Activated CD4-positive, alpha-beta memory T cell treated with anti-CD3 and anti-CD28 coated beads for 36 hours (primary cell): ENCODE results near the gene NRF1. TPM values are rescaled to one million over a fixed set of nuclear protein-coding genes. Genes with fewer than 3 reads are reported as not detected.
A peak's percentile ranks its signal among the peaks of the same experiment; 100 is the strongest.

Experiments
- CTCF ChIA-PET: fragments of 350-600 bp; sonication (Branson Sonifier 250); formaldehyde crosslinking; loops from one replicate; lab custom pipeline; 2021; ENCODE audit warnings: antibody characterized with exemption, inconsistent platforms; lab: Charles Lee
- POLR2A ChIA-PET: fragments of 350-600 bp; sonication (Branson Sonifier 250); formaldehyde crosslinking; loops from one replicate; lab custom pipeline; 2021; ENCODE audit warnings: antibody characterized with exemption; lab: Charles Lee
- DNase-seq: peaks from one replicate; pipeline ENCODE4 v3.0.0-alpha.2; 2020
- H3K27ac Mint-ChIP-seq: one replicate; pipeline ENCODE4 v1.8.0; 2021; ENCODE audit warnings: mixed read lengths
- H3K27me3 Mint-ChIP-seq: one replicate; pipeline ENCODE4 v1.8.0; 2021; ENCODE audit warnings: mixed read lengths
- H3K36me3 Mint-ChIP-seq: one replicate; pipeline ENCODE4 v1.8.0; 2021; ENCODE audit warnings: mixed read lengths
- H3K4me1 Mint-ChIP-seq: one replicate; pipeline ENCODE4 v1.8.0; 2021; ENCODE audit warnings: low read depth, mixed read lengths
- H3K4me3 Mint-ChIP-seq: one replicate; pipeline ENCODE4 v1.8.0; 2021; ENCODE audit warnings: mild to moderate bottlenecking, mixed read lengths
- H3K9me3 Mint-ChIP-seq: one replicate; pipeline ENCODE4 v1.8.0; 2021; ENCODE audit warnings: mixed read lengths
- intact Hi-C: fragments of 100-400 bp; cut with micrococcal nuclease; formaldehyde crosslinking; loops from one replicate; pipeline ENCODE4 v1.15.1; 2023
- total RNA-seq, 2 experiments: library from RNA; stranded (reverse); gene quantifications; one replicate each; pipeline ENCODE4 v1.2.3, GENCODE V29; 2021

The NRF1 gene
- total RNA-seq, 2 experiments from 2014 or later: 19.9 to 20.4 TPM

GRCh38 chr7:129688503-129689222, 77.1 kb downstream of the NRF1 start:
- H3K4me3 Mint-ChIP-seq: no peak overlapping the region
- H3K9me3 Mint-ChIP-seq: no peaks in the 10 kb centered on the region
- H3K27me3 Mint-ChIP-seq: no peaks in the 10 kb centered on the region
- DNase-seq: no peak
- POLR2A ChIA-PET: no interaction called here
- H3K36me3 Mint-ChIP-seq: peaks cover 20% of the 10 kb centered on the region
- intact Hi-C loops: no loop called here
- CTCF ChIA-PET: no interaction called here
- peaks cover 3% of the 10 kb centered on the region for H3K4me1 Mint-ChIP-seq
- no peak overlapping the region for H3K27ac Mint-ChIP-seq

GRCh38 chr7:129689995-129690581, 78.6 kb downstream of the NRF1 start:
- Mint-ChIP-seq H3K9me3 (no peaks in the 10 kb centered on the region), H3K4me1 (peaks cover 5% of the 10 kb centered on the region), H3K27ac (no peak overlapping the region), H3K36me3 (peaks cover 22% of the 10 kb centered on the region), H3K27me3 (no peaks in the 10 kb centered on the region), H3K4me3 (no peak overlapping the region)
- intact Hi-C loops: no loop called here
- POLR2A ChIA-PET: no interaction called here
- DNase-seq: no peak
- CTCF ChIA-PET: no interaction called here

- H3K4me3 Mint-ChIP-seq: no peak overlapping the region
- CTCF ChIA-PET: no interaction called here
Observed at GRCh38 chr7:129690701-129691100, 79.2 kb downstream of the NRF1 start.

GRCh38 chr7:129698516-129699418, 87.2 kb downstream of the NRF1 start:
- CTCF ChIA-PET: interaction anchor here (0.8 kb wide), 1 partner anchor 164 kb away, joined by 3 read pairs; no protein-coding TSS in a partner anchor
- no peak for DNase-seq
- intact Hi-C loops: no loop called here
- Mint-ChIP-seq H3K27ac (peak overlapping the region; percentile 31), H3K9me3 (no peaks in the 10 kb centered on the region), H3K4me1 (peaks cover 8% of the 10 kb centered on the region), H3K27me3 (no peaks in the 10 kb centered on the region), H3K36me3 (peaks cover 4% of the 10 kb centered on the region), H3K4me3 (no peak overlapping the region)
- POLR2A ChIA-PET: no interaction called here

More at GRCh38 chr7:129690701-129691100, 79.2 kb downstream of the NRF1 start:
- Mint-ChIP-seq H3K27ac (no peak overlapping the region), H3K9me3 (no peaks in the 10 kb centered on the region), H3K27me3 (no peaks in the 10 kb centered on the region), H3K36me3 (peaks cover 21% of the 10 kb centered on the region), H3K4me1 (peaks cover 5% of the 10 kb centered on the region)
- POLR2A ChIA-PET: interaction anchor here (0.6 kb wide), 1 partner anchor 59 kb away, joined by 3 read pairs; no protein-coding TSS in a partner anchor
- intact Hi-C loops: no loop called here
- DNase-seq: no peak

GRCh38 chr7:129702316-129702715, 90.8 kb downstream of the NRF1 start:
- H3K4me3 Mint-ChIP-seq: no peak overlapping the region
- peaks cover 5% of the 10 kb centered on the region for H3K36me3 Mint-ChIP-seq
- H3K27me3 Mint-ChIP-seq: no peaks in the 10 kb centered on the region
- ChIA-PET POLR2A (interaction anchor here (0.6 kb wide), 1 partner anchor 249 kb away, joined by 3 read pairs; no protein-coding TSS in a partner anchor), CTCF (no interaction called here)
- peaks cover 12% of the 10 kb centered on the region for H3K4me1 Mint-ChIP-seq
- no peak for DNase-seq
- no peak overlapping the region for H3K27ac Mint-ChIP-seq
- intact Hi-C loops: no loop called here
- H3K9me3 Mint-ChIP-seq: no peaks in the 10 kb centered on the region

- Mint-ChIP-seq H3K36me3 (peaks cover 5% of the 10 kb centered on the region), H3K27ac (no peak overlapping the region), H3K27me3 (no peaks in the 10 kb centered on the region), H3K4me3 (no peak overlapping the region), H3K9me3 (no peaks in the 10 kb centered on the region), H3K4me1 (peaks cover 16% of the 10 kb centered on the region)
- no peak for DNase-seq
- ChIA-PET POLR2A (interaction anchor here (0.6 kb wide), 1 partner anchor 249 kb away, joined by 3 read pairs; no protein-coding TSS in a partner anchor), CTCF (no interaction called here)
- intact Hi-C loops: no loop called here
Observed at GRCh38 chr7:129702761-129703338, 91.3 kb downstream of the NRF1 start.

- H3K27me3 Mint-ChIP-seq: no peaks in the 10 kb centered on the region
- CTCF ChIA-PET: interaction anchor here (0.7 to 1.0 kb wide), 2 partner anchors 308 to 335 kb away, joined by 4 read pairs; no protein-coding TSS in a partner anchor
- H3K4me3 Mint-ChIP-seq: no peak overlapping the region
- POLR2A ChIA-PET: no interaction called here
- peaks cover 5% of the 10 kb centered on the region for H3K36me3 Mint-ChIP-seq
- H3K4me1 Mint-ChIP-seq: peaks cover 20% of the 10 kb centered on the region
- no peak overlapping the region for H3K27ac Mint-ChIP-seq
- intact Hi-C loops: no loop called here
- H3K9me3 Mint-ChIP-seq: no peaks in the 10 kb centered on the region
- no peak for DNase-seq
Observed at GRCh38 chr7:129703751-129704150, 92.2 kb downstream of the NRF1 start.

- H3K36me3 Mint-ChIP-seq: peaks cover 25% of the 10 kb centered on the region
- no peaks in the 10 kb centered on the region for H3K27me3 Mint-ChIP-seq
- no peak for DNase-seq
- CTCF ChIA-PET: interaction anchor here (0.7 kb wide), 1 partner anchor 43 kb away, joined by 3 read pairs; no protein-coding TSS in a partner anchor
- H3K27ac Mint-ChIP-seq: no peak overlapping the region
- peaks cover 13% of the 10 kb centered on the region for H3K4me1 Mint-ChIP-seq
- POLR2A ChIA-PET: no interaction called here
- H3K4me3 Mint-ChIP-seq: no peak overlapping the region
- intact Hi-C loops: no loop called here
- no peaks in the 10 kb centered on the region for H3K9me3 Mint-ChIP-seq
Observed at GRCh38 chr7:129707910-129708499, 96.5 kb downstream of the NRF1 start.

- no peak overlapping the region for H3K27ac Mint-ChIP-seq
Observed at GRCh38 chr7:129713544-129713943, 102.0 kb downstream of the NRF1 start.

GRCh38 chr7:129714514-129715063, 103.1 kb downstream of the NRF1 start:
- ChIA-PET POLR2A (no interaction called here), CTCF (no interaction called here)
- Mint-ChIP-seq H3K27ac (no peak overlapping the region), H3K4me1 (no peaks in the 10 kb centered on the region), H3K36me3 (peaks cover 33% of the 10 kb centered on the region), H3K27me3 (no peaks in the 10 kb centered on the region), H3K4me3 (no peak overlapping the region), H3K9me3 (no peaks in the 10 kb centered on the region)
- intact Hi-C loops: no loop called here
- DNase-seq: no peak

More at GRCh38 chr7:129713544-129713943, 102.0 kb downstream of the NRF1 start:
- peaks cover 29% of the 10 kb centered on the region for H3K36me3 Mint-ChIP-seq
- no peak overlapping the region for H3K4me3 Mint-ChIP-seq
- H3K4me1 Mint-ChIP-seq: no peaks in the 10 kb centered on the region
- no peak for DNase-seq
- CTCF ChIA-PET: no interaction called here
- no peaks in the 10 kb centered on the region for H3K27me3 Mint-ChIP-seq
- POLR2A ChIA-PET: no interaction called here
- intact Hi-C loops: no loop called here
- no peaks in the 10 kb centered on the region for H3K9me3 Mint-ChIP-seq

- CTCF ChIA-PET: no interaction called here
- Mint-ChIP-seq H3K27me3 (no peaks in the 10 kb centered on the region), H3K36me3 (peaks cover 23% of the 10 kb centered on the region), H3K27ac (no peak overlapping the region), H3K4me1 (no peaks in the 10 kb centered on the region), H3K9me3 (no peaks in the 10 kb centered on the region), H3K4me3 (no peak overlapping the region)
- DNase-seq: no peak
- intact Hi-C loops: no loop called here
- POLR2A ChIA-PET: no interaction called here
Observed at GRCh38 chr7:129719980-129720732, 108.6 kb downstream of the NRF1 start.
